ENCODE measurements around the gene RALGPS1. TPM values are rescaled to one million over a fixed set of nuclear protein-coding genes. Genes with fewer than 3 reads are reported as not detected.

Gene RALGPS1
- total and polyA plus RNA-seq, 2 of the 13 experiments (the other 11 are each of a cell fraction or from before 2014, with no cell fraction given): 3.7 to 6.5 TPM

- POLR2A ChIA-PET: interaction anchor here (1.0 kb wide), 1 partner anchor 14 kb away, joined by 3 read pairs; the partner anchor contains the start of gene ANGPTL2
- Histone ChIP-seq H3K27me3 (ENCODE audit: control insufficient read depth in 1 of 2, insufficient read depth in 2 of 2, low read length in 2 of 2) (no peaks in the 10 kb centered on the region), H3K9me3 (ENCODE audit: low read length) (no peaks in the 10 kb centered on the region), H3K4me1 (ENCODE audit: insufficient read depth, low read length) (peaks cover 74% of the 10 kb centered on the region), H3K36me3 (replicated peaks in 1 of 2; ENCODE audit: control insufficient read depth in 1 of 2, insufficient read depth in 2 of 2, low read length in 2 of 2) (no peaks in the 10 kb centered on the region), H3K79me2 (ENCODE audit: insufficient read depth, low read length) (no peaks in the 10 kb centered on the region), H3K4me2 (ENCODE audit: low read depth, low read length) (peak overlapping the region; percentile 74), H3K9ac (ENCODE audit: insufficient read depth, low read depth, low read length) (peak overlapping the region; percentile 66; the same call in 1 of the 2 replicates), H3K4me3 (replicated peaks in 1 of 3; ENCODE audit: insufficient read depth in 1 of 3, low read depth in 2 of 3, low read length in 3 of 3) (peak overlapping the region in 1 of 3 experiments; percentile 45; a peak in 1 of 6 replicates), H4K20me1 (ENCODE audit: insufficient read depth, low read length) (no peaks in the 10 kb centered on the region), H2AFZ (ENCODE audit: low read length) (no peak overlapping the region), H3K27ac (ENCODE audit: extremely low read length, insufficient read depth, low read length) (peak overlapping the region; percentile 81)
- FAIRE-seq (peak; percentile 72), ATAC-seq (peak; percentile 86), DNase-seq (ENCODE audit: low spot score) (peak; percentile 85)
- WGBS (ENCODE audit: low lambda C conversion rate): 2% methylated on average over 5 of the region's 5 CpGs
- no TSS peak for BruUV-seq (replicated peaks)
- in situ Hi-C loops (cut with HindIII; ENCODE audit: extremely low pct_ligation_motif_present, low pct_unique_long_range_greater_than_20kb): no loop called here
- intact Hi-C loops (cut with micrococcal nuclease; ENCODE audit: unreplicated experiment): no loop called here
- CTCF ChIA-PET (ENCODE audit: low intra/inter-chr PET ratio, low total read pairs): no interaction called here
- TF ChIP-seq ZFP62 (CRISPR knock-in tag; IDR thresholded peaks at IDR 0.05) (no peak), MED1 (CRISPR knock-in tag; IDR thresholded peaks at IDR 0.05) (peak; percentile 91), FOXP1 (IDR thresholded peaks at IDR 0.05) (no peak), FOXP1 (CRISPR knock-in tag; IDR thresholded peaks at IDR 0.05) (peak; percentile 91), ZBTB43 (CRISPR knock-in tag; conservative IDR thresholded peaks at IDR 0.05) (0 out of 2 replicates have a peak, but pooled peaks have one; percentile 25), ZC3H13 (CRISPR knock-in tag; IDR thresholded peaks at IDR 0.05) (no peak), SOX5 (CRISPR knock-in tag; IDR thresholded peaks at IDR 0.05; ENCODE audit: borderline replicate concordance) (peak; percentile 37; the same call in 1 of the 2 replicates), DPF2 (CRISPR knock-in tag; IDR thresholded peaks at IDR 0.05; ENCODE audit: borderline replicate concordance, low read depth) (peak; percentile 67; the same call in 1 of the 2 replicates), MIXL1 (CRISPR knock-in tag; IDR thresholded peaks at IDR 0.05) (peak; percentile 45; the same call in 1 of the 2 replicates), TBX3 (IDR thresholded peaks at IDR 0.05; ENCODE audit: borderline replicate concordance) (peak; percentile 69; the same call in 1 of the 2 replicates), MYNN (CRISPR knock-in tag; IDR thresholded peaks at IDR 0.05; ENCODE audit: low read depth) (no peak), ZNF556 (CRISPR knock-in tag; IDR thresholded peaks at IDR 0.05; ENCODE audit: borderline replicate concordance) (peak; percentile 63; the same call in 1 of the 2 replicates), TGIF2 (CRISPR knock-in tag; IDR thresholded peaks at IDR 0.05) (0 out of 2 replicates have a peak, but pooled peaks have one; percentile 27), FOXA3 (CRISPR knock-in tag; IDR thresholded peaks at IDR 0.05) (peak; percentile 74), MEIS2 (CRISPR knock-in tag; IDR thresholded peaks at IDR 0.05) (peak; percentile 42; the same call in 1 of the 2 replicates), MXD1 (CRISPR knock-in tag; IDR thresholded peaks at IDR 0.05) (no peak), MAZ (IDR thresholded peaks at IDR 0.05; ENCODE audit: borderline replicate concordance, low read depth, low read length) (no peak), MAZ (CRISPR knock-in tag; IDR thresholded peaks at IDR 0.05; ENCODE audit: low read depth) (no peak), DDIT3 (CRISPR knock-in tag; IDR thresholded peaks at IDR 0.05) (no peak), TEAD3 (CRISPR knock-in tag; optimal IDR thresholded peaks at IDR 0.05; ENCODE audit: borderline replicate concordance) (peak; percentile 45), PAXIP1 (CRISPR knock-in tag; conservative IDR thresholded peaks at IDR 0.05) (peak; percentile 93), SNAPC2 (CRISPR knock-in tag; IDR thresholded peaks at IDR 0.05) (no peak)
These were observed 194.7 kb downstream of the RALGPS1 start for GRCh38 chr9:127109212-127109711.

All from HepG2 (cell line).